ENCODE data around the gene SLC27A3.

The SLC27A3 gene

DNA sequence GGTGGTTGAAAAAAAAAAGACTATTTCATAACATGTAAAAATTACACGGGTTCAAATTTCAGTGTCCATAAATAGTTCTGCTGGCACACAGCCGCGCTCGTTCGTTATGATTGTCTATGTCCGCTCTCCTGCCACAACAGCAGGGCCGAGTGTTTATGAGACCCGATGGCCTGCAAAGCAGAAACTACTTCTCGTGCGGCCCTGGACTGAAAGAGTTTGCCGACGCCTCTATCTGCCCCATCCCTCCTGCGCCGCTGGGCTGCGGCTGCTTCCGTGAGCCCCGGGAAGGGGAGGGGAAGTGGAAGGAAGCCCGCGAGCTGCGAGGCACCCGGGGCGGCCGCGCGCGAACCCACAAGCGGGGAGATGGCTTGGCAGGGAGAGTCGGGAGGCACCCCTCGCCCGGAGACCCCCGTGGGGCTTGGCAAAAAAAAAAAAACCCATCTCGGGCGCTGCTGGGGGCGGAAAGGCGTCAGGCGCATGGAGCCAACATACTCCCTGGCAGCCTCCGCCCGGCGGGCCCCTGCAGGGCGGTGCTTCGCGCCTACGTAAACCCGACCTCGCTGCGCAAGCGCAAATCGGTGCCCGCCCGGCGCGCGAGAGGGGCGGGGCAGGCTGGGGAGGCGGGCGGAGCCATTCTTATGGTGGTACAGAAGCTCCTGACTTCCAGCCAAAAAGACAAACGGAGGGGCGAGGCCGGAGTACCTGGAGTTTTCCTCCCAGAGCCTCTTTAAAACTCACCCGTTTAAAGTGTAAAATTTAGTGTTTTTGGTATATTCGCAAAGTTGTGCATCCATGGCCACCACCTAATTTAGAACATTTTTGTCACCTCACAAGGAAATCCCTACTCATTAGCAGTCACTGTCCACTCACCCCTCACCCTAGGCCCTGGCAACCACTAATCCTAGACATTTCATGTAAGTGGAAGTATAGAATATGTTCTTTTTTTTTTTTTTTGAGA lies 8.3 kb downstream of the SLC27A3 start:
- Histone ChIP-seq H3K4me1 (ENCODE audit: control insufficient read depth, insufficient read depth, low read length, unreplicated experiment) (peaks cover 8% of the 10 kb centered on the region), H3K36me3 (ENCODE audit: insufficient read depth, low read length) (no peaks in the 10 kb centered on the region), H3K27ac (ENCODE audit: low read depth, low read length) (peak overlapping the region; percentile 86), H3K4me3 (ENCODE audit: low read depth, low read length) (peak overlapping the region; percentile 85), H3K27me3 (ENCODE audit: insufficient read depth, low read length) (no peaks in the 10 kb centered on the region), H2AFZ (ENCODE audit: low read length, unreplicated experiment) (peak overlapping the region; percentile 77), H3K79me2 (ENCODE audit: control insufficient read depth, insufficient read depth, low read length, unreplicated experiment) (no peaks in the 10 kb centered on the region)

DNA sequence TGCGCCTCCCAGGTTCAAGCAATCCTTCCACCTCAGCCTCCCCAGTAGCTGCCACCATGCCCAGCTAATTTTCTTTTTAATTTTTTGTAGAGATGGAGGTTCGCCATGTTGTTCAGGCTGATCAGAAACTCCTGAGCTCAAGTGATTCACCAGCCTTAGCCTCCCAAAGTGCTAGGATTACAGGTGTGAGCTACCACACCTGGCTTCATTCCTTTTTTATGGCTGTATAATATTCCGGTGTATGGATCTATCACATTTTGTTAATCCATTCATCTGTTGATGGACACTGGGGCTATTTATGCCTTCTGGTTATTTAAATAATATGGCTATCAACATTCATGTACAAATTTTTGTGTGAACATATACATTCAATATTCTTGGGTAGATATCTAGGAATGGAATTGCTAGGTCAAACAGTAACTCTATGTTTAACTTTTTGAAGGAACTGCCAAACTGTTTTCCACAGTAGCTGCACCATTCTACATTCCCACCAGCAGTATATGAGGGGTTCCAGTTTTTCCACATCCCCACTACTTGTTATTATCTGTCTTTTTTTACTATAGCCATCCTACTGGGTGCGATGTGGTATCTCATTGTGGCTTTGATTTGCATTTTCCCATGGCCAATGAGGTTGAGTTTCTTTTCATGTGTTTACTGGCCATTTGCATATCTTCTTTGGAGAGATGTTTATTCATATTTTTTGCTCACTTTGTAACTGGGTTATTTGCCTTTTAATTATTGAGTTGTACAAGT lies 11.0 kb downstream of the SLC27A3 start:
- no peak overlapping the region for H2AFZ ChIP-seq (ENCODE audit: low read length, unreplicated experiment)
- no peaks in the 10 kb centered on the region for H3K79me2 ChIP-seq (ENCODE audit: control insufficient read depth, insufficient read depth, low read length, unreplicated experiment)
- no peaks in the 10 kb centered on the region for H3K27me3 ChIP-seq (ENCODE audit: insufficient read depth, low read length)
- no peak overlapping the region for H3K4me3 ChIP-seq (ENCODE audit: low read depth, low read length)
- no peaks in the 10 kb centered on the region for H3K36me3 ChIP-seq (ENCODE audit: insufficient read depth, low read length)
- H3K27ac ChIP-seq (ENCODE audit: low read depth, low read length), result no peak overlapping the region
- H3K4me1 ChIP-seq (ENCODE audit: control insufficient read depth, insufficient read depth, low read length, unreplicated experiment), result peaks cover 18% of the 10 kb centered on the region

DNA sequence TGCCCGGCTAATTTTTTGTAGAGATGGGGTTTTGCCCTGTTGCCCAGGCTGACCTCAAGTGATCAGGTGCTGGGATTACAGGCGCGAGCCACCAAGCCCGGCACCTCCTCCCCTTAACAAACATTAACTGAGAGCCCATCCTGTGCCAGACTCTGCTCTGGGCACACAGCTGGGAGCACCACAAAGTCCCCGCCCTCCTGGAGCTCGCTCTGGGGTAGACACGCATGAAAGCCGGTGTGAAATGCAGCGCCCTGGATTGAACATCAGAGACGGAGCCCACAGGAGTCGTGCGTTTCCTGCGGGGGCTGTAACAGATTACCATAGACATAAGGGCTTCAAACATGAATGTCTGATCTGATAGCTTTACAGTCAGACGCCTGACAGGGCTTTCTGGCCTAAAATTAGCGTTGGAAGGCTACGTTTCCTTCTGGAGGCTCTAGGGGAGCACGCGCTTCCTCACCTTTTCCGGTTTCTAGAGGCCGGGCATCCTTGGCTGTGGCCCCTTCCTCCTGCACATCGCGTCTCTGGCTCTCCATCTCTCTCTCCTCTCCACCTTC lies 14.3 kb downstream of the SLC27A3 start:
- Histone ChIP-seq H2AFZ (ENCODE audit: low read length, unreplicated experiment) (peak overlapping the region; percentile 91), H3K4me1 (ENCODE audit: control insufficient read depth, insufficient read depth, low read length, unreplicated experiment) (peaks cover 18% of the 10 kb centered on the region), H3K79me2 (ENCODE audit: control insufficient read depth, insufficient read depth, low read length, unreplicated experiment) (no peaks in the 10 kb centered on the region), H3K27ac (ENCODE audit: low read depth, low read length) (peak overlapping the region; percentile 79; the same call in 1 of the 2 replicates), H3K36me3 (ENCODE audit: insufficient read depth, low read length) (no peaks in the 10 kb centered on the region), H3K27me3 (ENCODE audit: insufficient read depth, low read length) (no peaks in the 10 kb centered on the region), H3K4me3 (ENCODE audit: low read depth, low read length) (peak overlapping the region; percentile 44)

DNA sequence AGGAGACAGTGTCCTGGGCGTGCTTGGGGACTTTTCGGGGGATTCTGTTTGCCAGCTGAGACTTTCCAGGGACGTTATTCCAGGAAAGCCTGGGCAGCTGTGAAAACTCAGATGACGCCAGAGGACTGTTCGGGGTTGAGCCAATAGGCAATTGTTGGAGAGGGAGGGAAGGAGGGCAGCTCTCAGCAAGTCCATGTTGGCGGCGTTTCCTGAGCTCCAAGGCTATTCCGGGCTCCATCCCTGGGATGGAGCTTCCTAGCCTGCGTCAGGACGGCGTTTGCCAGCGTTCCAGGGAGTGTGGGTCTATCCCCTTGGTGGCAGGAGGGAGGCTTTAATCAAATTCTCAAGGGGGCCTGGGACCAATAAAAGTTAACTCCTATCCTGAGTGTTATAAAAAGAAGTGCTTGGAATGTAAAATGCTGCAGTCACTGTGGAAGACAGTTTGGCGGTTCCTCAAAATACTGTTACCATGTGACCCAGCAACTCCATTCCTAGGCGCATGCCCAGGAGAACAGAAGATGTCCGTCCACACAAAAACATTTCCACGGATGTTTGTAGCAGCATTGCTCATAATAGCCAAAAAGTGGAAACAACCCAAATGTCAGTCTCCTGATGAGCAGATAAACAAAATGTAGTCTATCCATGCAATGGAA lies 15.2 kb downstream of the SLC27A3 start:
- Histone ChIP-seq H2AFZ (ENCODE audit: low read length, unreplicated experiment) (peak overlapping the region; percentile 91), H3K36me3 (ENCODE audit: insufficient read depth, low read length) (no peaks in the 10 kb centered on the region), H3K27ac (ENCODE audit: low read depth, low read length) (peak overlapping the region; percentile 79), H3K79me2 (ENCODE audit: control insufficient read depth, insufficient read depth, low read length, unreplicated experiment) (no peaks in the 10 kb centered on the region), H3K4me1 (ENCODE audit: control insufficient read depth, insufficient read depth, low read length, unreplicated experiment) (peaks cover 18% of the 10 kb centered on the region), H3K4me3 (ENCODE audit: low read depth, low read length) (peak overlapping the region; percentile 44), H3K27me3 (ENCODE audit: insufficient read depth, low read length) (no peaks in the 10 kb centered on the region)

DNA sequence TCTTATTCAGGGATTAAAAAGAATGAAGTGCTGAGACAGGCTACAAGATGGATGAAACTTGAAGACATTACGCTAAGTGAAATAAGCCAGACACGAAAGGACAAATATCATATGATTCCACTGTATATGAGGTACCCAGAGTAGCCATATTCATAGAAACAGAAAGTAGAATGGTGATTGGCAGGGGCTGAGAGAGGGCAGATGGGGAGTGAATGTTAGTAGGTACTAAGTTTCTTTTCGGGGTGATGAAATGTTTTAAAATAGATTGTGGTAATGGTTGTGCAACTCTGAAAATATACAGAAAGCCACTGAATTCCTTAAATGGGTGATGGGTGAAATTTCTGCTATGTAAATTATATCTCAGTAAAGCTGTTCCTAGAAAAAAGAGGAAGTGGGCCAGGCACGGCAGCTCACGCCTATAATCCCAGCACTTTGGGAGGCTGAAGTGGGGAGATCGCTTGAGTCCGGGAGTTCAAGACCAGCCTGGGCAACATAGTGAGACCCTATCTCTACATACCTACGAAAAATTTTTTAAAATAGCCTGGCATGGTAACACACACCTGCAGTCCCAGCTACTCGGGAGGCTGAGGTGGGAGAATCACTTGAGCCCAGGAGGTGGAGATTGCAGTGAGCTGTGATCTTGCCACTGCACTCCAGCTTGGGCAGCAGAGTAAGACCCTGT lies 15.9 kb downstream of the SLC27A3 start:
- H3K27ac ChIP-seq (ENCODE audit: low read depth, low read length), result peak overlapping the region; percentile 79
- no peaks in the 10 kb centered on the region for H3K36me3 ChIP-seq (ENCODE audit: insufficient read depth, low read length)
- H3K79me2 ChIP-seq (ENCODE audit: control insufficient read depth, insufficient read depth, low read length, unreplicated experiment), result no peaks in the 10 kb centered on the region
- peak overlapping the region; percentile 44 for H3K4me3 ChIP-seq (ENCODE audit: low read depth, low read length)
- H3K4me1 ChIP-seq (ENCODE audit: control insufficient read depth, insufficient read depth, low read length, unreplicated experiment), result peaks cover 18% of the 10 kb centered on the region
- H3K27me3 ChIP-seq (ENCODE audit: insufficient read depth, low read length), result no peaks in the 10 kb centered on the region
- H2AFZ ChIP-seq (ENCODE audit: low read length, unreplicated experiment), result peak overlapping the region; percentile 91

DNA sequence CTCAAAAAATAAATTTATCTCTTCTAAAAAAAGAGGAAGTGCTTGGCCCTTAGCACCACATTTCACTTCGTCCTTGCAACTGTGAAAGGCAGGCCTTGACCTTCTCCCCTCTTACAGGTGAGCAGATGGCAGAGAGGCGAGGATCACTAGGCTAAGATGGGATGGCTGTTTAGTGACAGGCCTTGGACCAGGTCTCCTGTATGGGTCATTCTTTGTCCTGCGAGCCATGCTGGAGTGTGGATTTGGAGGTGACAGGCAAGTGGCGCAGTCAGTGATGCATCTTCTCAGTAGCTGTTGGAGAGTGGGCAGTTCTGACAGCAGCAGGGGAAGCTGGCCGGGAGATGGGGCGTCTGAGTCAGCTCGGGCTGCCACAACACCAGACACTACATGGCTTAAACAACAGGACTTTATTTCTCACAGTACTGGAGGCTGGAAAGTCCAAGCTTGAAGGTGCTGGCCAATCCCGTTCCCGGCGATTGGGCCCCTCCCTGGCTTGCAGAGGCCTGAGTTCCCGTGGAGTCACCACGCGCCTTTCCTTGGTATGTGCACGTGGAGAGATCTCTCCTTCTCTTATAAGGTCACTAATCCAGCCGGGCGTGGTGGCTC lies 16.5 kb downstream of the SLC27A3 start:
- no peak overlapping the region for H2AFZ ChIP-seq (ENCODE audit: low read length, unreplicated experiment)
- peak overlapping the region; percentile 79; the same call in 1 of the 2 replicates for H3K27ac ChIP-seq (ENCODE audit: low read depth, low read length)
- no peaks in the 10 kb centered on the region for H3K27me3 ChIP-seq (ENCODE audit: insufficient read depth, low read length)

DNA sequence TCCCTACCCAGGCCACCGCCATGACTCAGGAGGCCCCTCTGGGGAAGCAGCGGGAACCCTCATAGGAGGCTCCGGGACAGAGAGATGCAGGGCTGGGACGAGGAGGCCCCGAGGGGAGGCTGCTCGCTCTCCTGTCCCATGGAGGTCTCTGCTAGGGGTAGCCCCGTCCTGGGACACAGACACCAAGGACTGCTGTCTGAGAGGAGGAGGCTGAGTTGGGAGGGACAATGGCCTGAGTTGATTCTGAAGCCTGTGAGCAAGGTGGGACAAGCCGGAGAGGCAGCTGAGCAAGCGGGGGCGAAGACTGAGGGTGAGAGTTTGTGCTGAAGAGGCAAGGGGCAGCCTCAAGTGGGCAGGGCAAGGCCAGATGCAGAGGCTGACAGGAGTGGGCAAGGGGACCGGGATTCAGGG lies 17.4 kb downstream of the SLC27A3 start:
- no peak overlapping the region for H3K27ac ChIP-seq (ENCODE audit: low read depth, low read length)
- H3K4me1 ChIP-seq (ENCODE audit: control insufficient read depth, insufficient read depth, low read length, unreplicated experiment), result peaks cover 18% of the 10 kb centered on the region
- no peaks in the 10 kb centered on the region for H3K36me3 ChIP-seq (ENCODE audit: insufficient read depth, low read length)
- H3K4me3 ChIP-seq (ENCODE audit: low read depth, low read length), result no peak overlapping the region
- no peaks in the 10 kb centered on the region for H3K79me2 ChIP-seq (ENCODE audit: control insufficient read depth, insufficient read depth, low read length, unreplicated experiment)
- no peaks in the 10 kb centered on the region for H3K27me3 ChIP-seq (ENCODE audit: insufficient read depth, low read length)
- no peak overlapping the region for H2AFZ ChIP-seq (ENCODE audit: low read length, unreplicated experiment)

More for the DNA sequence above, 16.5 kb downstream of the SLC27A3 start:
- Histone ChIP-seq H3K4me1 (ENCODE audit: control insufficient read depth, insufficient read depth, low read length, unreplicated experiment) (peaks cover 18% of the 10 kb centered on the region), H3K4me3 (ENCODE audit: low read depth, low read length) (no peak overlapping the region), H3K36me3 (ENCODE audit: insufficient read depth, low read length) (no peaks in the 10 kb centered on the region), H3K79me2 (ENCODE audit: control insufficient read depth, insufficient read depth, low read length, unreplicated experiment) (no peaks in the 10 kb centered on the region)

DNA sequence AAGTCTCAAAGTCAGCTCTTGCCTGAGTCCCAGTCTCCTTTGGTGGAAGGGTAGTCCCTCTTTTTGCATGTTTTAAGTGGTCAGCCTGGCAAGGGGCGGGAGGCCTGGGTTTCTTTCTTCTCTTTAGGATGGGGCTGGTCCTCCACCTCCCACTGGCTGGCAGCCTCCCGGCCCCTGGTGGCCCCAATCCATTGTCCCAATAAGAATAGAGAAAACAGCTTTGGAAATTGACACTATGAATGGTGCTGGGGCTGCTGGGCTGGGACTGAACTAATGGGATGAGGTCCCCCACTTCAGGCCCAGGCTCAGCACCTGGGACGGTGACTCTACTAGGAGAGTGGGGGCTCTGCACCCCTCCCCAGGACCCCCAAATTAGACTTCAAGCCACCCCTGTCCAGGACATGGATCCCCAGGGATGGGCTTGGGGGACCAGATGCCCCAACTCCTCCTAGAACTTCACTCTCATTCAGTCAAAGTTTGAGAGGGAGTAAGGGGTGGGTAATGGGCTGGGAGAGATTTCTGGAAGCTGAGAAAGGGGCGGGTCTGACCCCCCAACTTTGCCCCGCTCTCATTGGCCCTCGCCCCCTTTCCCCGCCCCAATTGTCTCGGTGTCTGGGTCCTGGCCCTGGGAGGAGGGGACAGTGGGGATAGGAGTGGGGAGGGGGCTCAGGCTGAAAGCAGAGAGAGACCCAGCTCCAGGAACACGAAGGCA lies 18.2 kb downstream of the SLC27A3 start:
- H3K79me2 ChIP-seq (ENCODE audit: control insufficient read depth, insufficient read depth, low read length, unreplicated experiment), result no peaks in the 10 kb centered on the region
- H3K4me1 ChIP-seq (ENCODE audit: control insufficient read depth, insufficient read depth, low read length, unreplicated experiment), result peaks cover 18% of the 10 kb centered on the region
- H3K27ac ChIP-seq (ENCODE audit: low read depth, low read length), result no peak overlapping the region
- no peak overlapping the region for H3K4me3 ChIP-seq (ENCODE audit: low read depth, low read length)
- no peaks in the 10 kb centered on the region for H3K27me3 ChIP-seq (ENCODE audit: insufficient read depth, low read length)
- no peaks in the 10 kb centered on the region for H3K36me3 ChIP-seq (ENCODE audit: insufficient read depth, low read length)
- H2AFZ ChIP-seq (ENCODE audit: low read length, unreplicated experiment), result no peak overlapping the region

DNA sequence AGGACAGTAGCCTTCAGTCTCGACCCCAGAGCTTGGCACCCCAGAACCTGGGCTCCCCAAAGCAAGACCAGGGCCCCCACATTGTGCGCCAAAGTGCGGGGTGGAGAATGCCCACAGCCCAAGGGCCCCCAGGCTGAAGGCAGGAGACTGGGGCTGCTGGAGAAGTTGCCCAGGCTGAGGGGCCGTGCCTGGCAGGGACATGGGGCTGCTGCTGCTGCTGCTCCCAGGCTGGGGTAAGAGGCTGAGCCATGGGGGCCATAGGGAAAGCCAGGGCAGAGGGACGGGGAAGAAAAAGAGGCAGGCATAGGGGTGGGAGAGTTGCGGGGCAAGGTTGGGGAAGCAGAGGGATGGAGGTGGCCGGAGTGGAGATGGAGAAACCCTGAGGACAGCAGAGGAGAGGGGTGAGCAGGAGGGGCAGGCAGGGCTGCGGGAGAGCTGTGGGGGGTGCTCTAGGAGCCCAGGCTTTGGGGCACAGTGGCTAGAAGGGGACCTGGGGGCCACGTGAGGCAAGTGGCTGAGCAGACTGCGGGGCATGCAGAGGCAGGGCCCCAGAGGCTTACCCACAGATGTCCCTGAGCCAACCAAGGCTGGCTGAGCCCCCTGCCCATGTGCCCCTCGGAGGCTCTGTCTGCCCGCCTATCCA lies 18.9 kb downstream of the SLC27A3 start:
- Histone ChIP-seq H2AFZ (ENCODE audit: low read length, unreplicated experiment) (no peak overlapping the region), H3K4me1 (ENCODE audit: control insufficient read depth, insufficient read depth, low read length, unreplicated experiment) (peaks cover 18% of the 10 kb centered on the region), H3K79me2 (ENCODE audit: control insufficient read depth, insufficient read depth, low read length, unreplicated experiment) (no peaks in the 10 kb centered on the region), H3K27me3 (ENCODE audit: insufficient read depth, low read length) (no peaks in the 10 kb centered on the region), H3K27ac (ENCODE audit: low read depth, low read length) (no peak overlapping the region), H3K4me3 (ENCODE audit: low read depth, low read length) (no peak overlapping the region), H3K36me3 (ENCODE audit: insufficient read depth, low read length) (no peaks in the 10 kb centered on the region)
